OCI-LY7 (cell line): ENCODE results near the gene SGO1. TPM values are rescaled to one million over a fixed set of nuclear protein-coding genes. Genes with fewer than 3 reads are reported as not detected.

Experiments
- BruUV-seq: library from RNA; stranded (reverse); fragments of 400-500 nt; replicated peaks from 2 replicates; lab custom pipeline; 2021; lab: Mats Ljungman, UMichigan
- CTCF ChIA-PET: fragments of 300-600 bp; sonication (Branson Sonifier 250); formaldehyde crosslinking; loops from one replicate; lab custom pipeline; 2022; ENCODE audit warnings: antibody characterized with exemption; ENCODE audit not compliant: unreplicated experiment; lab: Charles Lee
- POLR2A ChIA-PET: fragments of 300-600 bp; sonication (Branson Sonifier 250); formaldehyde crosslinking; loops from one replicate; lab custom pipeline; 2022; ENCODE audit warnings: antibody characterized with exemption; lab: Charles Lee
- DNase-seq: peaks from one replicate; pipeline ENCODE4 v3.0.0-alpha.2; 2015; ENCODE audit warnings: low spot score
- H2AFZ ChIP-seq: fragments of 200-600 bp; sonication (generic), shearing (Covaris generic); 2 replicates; pipeline ENCODE4 v1.6.1; 2014; ENCODE audit warnings: mild to moderate bottlenecking, antibody characterized with exemption, low read length, moderate library complexity
- H3K27ac ChIP-seq: fragments of 200-600 bp; sonication (generic); 2 replicates; pipeline ENCODE4 v1.5.1; 2014; ENCODE audit warnings: mixed run types, low read depth, mild to moderate bottlenecking, moderate library complexity, low read length, inconsistent platforms; ENCODE audit not compliant: poor library complexity, severe bottlenecking
- H3K36me3 ChIP-seq: fragments of 200-600 bp; sonication (generic); 2 replicates; pipeline ENCODE4 v1.6.1; 2014; ENCODE audit warnings: mild to moderate bottlenecking, antibody characterized with exemption, low read length, moderate library complexity, mixed read lengths; ENCODE audit not compliant: insufficient read depth
- H3K4me1 ChIP-seq: fragments of 200-600 bp; sonication (generic); 2 replicates; pipeline ENCODE4 v1.5.1; 2014; ENCODE audit warnings: mild to moderate bottlenecking, low read length; ENCODE audit not compliant: insufficient read depth, poor library complexity, severe bottlenecking
- H3K4me2 ChIP-seq: fragments of 200-600 bp; sonication (generic); 2 replicates; pipeline ENCODE4 v1.6.1; 2014; ENCODE audit warnings: mild to moderate bottlenecking, low read length
- H3K4me3 ChIP-seq: fragments of 200-600 bp; sonication (generic); 2 replicates; pipeline ENCODE4 v1.5.1; 2014; ENCODE audit warnings: mild to moderate bottlenecking, low read depth, low read length; ENCODE audit not compliant: poor library complexity, severe bottlenecking
- H3K79me2 ChIP-seq: fragments of 200-600 bp; sonication (generic); 2 replicates; pipeline ENCODE4 v1.6.1; 2016; ENCODE audit warnings: low read depth, mild to moderate bottlenecking, low read length, moderate library complexity, mixed read lengths; ENCODE audit not compliant: insufficient read depth
- H3K9me2 ChIP-seq: fragments of 200-600 bp; sonication (generic); 2 replicates; pipeline ENCODE4 v1.6.1; 2016; ENCODE audit warnings: mild to moderate bottlenecking, low read length, mixed read lengths; ENCODE audit not compliant: insufficient read depth
- H3K9me3 ChIP-seq: fragments of 200-600 bp; sonication (generic); 2 replicates; pipeline ENCODE4 v1.6.1; 2014; ENCODE audit warnings: mild to moderate bottlenecking, mixed run types, low read length, mixed read lengths
- H4K20me1 ChIP-seq: fragments of 200-600 bp; sonication (generic); 2 replicates; pipeline ENCODE4 v1.6.1; 2014; ENCODE audit warnings: mild to moderate bottlenecking, antibody characterized with exemption, low read length, moderate library complexity, mixed read lengths; ENCODE audit not compliant: insufficient read depth
- CTCF ChIP-seq: fragments of 200-600 bp; sonication (generic); conservative IDR thresholded peaks from 2 replicates; pipeline ENCODE4 v1.5.1; 2014; ENCODE audit warnings: mild to moderate bottlenecking, antibody characterized with exemption, low read length, moderate library complexity, mixed read lengths
- EZH2phosphoT487 ChIP-seq: fragments of 200-600 bp; sonication (generic); IDR thresholded peaks from 2 replicates; pipeline ENCODE4 v1.6.1; 2018; ENCODE audit warnings: low read depth, borderline replicate concordance, mild to moderate bottlenecking, mixed run types, antibody characterized with exemption, low read length, moderate library complexity, mixed read lengths
- intact Hi-C: fragments of 100-400 bp; cut with micrococcal nuclease; formaldehyde crosslinking; loops from one replicate; pipeline ENCODE4 v1.10.0; 2022; ENCODE audit not compliant: unreplicated experiment
- total RNA-seq, 2 experiments: library from RNA; depleted of rRNA in 1 of 2; stranded (reverse); fragments of >200 nt in 1 of 2; shearing (Covaris generic) in 1 of 2; gene quantifications; 2 replicates each; pipeline ENCODE4 v1.2.3, GENCODE V29; 2014 to 2022

Gene SGO1
- total RNA-seq, 2 experiments from 2014 or later: 27.6 to 38.8 TPM

- H3K4me1 ChIP-seq: no peaks in the 10 kb centered on the region
- no peak overlapping the region for H3K4me3 ChIP-seq
- no peaks in the 10 kb centered on the region for H3K79me2 ChIP-seq
- no peaks in the 10 kb centered on the region for H3K9me3 ChIP-seq
- H3K4me2 ChIP-seq: no peak overlapping the region
- ChIA-PET POLR2A (interaction anchor here (1.1 to 1.5 kb wide), 2 partner anchors 9 to 16 kb away, joined by 4 to 8 read pairs; no protein-coding TSS in a partner anchor), CTCF (no interaction called here)
- H2AFZ ChIP-seq: no peak overlapping the region
- intact Hi-C loops: no loop called here
- BruUV-seq: no TSS peak
- no peak overlapping the region for H3K27ac ChIP-seq
- no peak for DNase-seq
- peaks cover 49% of the 10 kb centered on the region for H3K36me3 ChIP-seq
- H4K20me1 ChIP-seq: no peaks in the 10 kb centered on the region
- H3K9me2 ChIP-seq: no peaks in the 10 kb centered on the region
- TF ChIP-seq EZH2phosphoT487 (no peak), CTCF (no peak)
Measured at GRCh38 chr3:20145874-20146273, 40.1 kb downstream of the SGO1 start.

GRCh38 chr3:20143519-20143918, 42.5 kb downstream of the SGO1 start:
- no peak overlapping the region for H3K4me3 ChIP-seq
- no peak for DNase-seq
- no peak overlapping the region for H3K4me2 ChIP-seq
- no peaks in the 10 kb centered on the region for H3K9me3 ChIP-seq
- intact Hi-C loops: no loop called here
- no peak overlapping the region for H3K27ac ChIP-seq
- no peaks in the 10 kb centered on the region for H4K20me1 ChIP-seq
- H3K36me3 ChIP-seq: peaks cover 39% of the 10 kb centered on the region
- H3K4me1 ChIP-seq: no peaks in the 10 kb centered on the region
- no peaks in the 10 kb centered on the region for H3K9me2 ChIP-seq
- H3K79me2 ChIP-seq: no peaks in the 10 kb centered on the region
- no TSS peak for BruUV-seq
- H2AFZ ChIP-seq: no peak overlapping the region
- ChIA-PET CTCF (no interaction called here), POLR2A (interaction anchor here (0.8 kb wide), 1 partner anchor 159 kb away, joined by 5 read pairs; no protein-coding TSS in a partner anchor)
- TF ChIP-seq CTCF (no peak), EZH2phosphoT487 (no peak)

- Histone ChIP-seq H2AFZ (no peak overlapping the region), H3K27ac (no peak overlapping the region), H3K9me2 (no peaks in the 10 kb centered on the region), H4K20me1 (no peaks in the 10 kb centered on the region), H3K4me2 (no peak overlapping the region), H3K9me3 (no peaks in the 10 kb centered on the region), H3K36me3 (peaks cover 30% of the 10 kb centered on the region), H3K4me1 (no peaks in the 10 kb centered on the region), H3K4me3 (no peak overlapping the region), H3K79me2 (no peaks in the 10 kb centered on the region)
- intact Hi-C loops: no loop called here
- no TSS peak for BruUV-seq
- POLR2A ChIA-PET: interaction anchor here (1.5 to 1.6 kb wide), 3 partner anchors 10 to 104 kb away, joined by 3 to 6 read pairs (median 3); no protein-coding TSS in a partner anchor
- CTCF ChIA-PET: no interaction called here
- DNase-seq: no peak
- TF ChIP-seq CTCF: no peak
- no peak for TF ChIP-seq EZH2phosphoT487
Measured at GRCh38 chr3:20142517-20142916, 43.5 kb downstream of the SGO1 start.
